ENCODE data around the gene TTC38.

- no peak for TF ChIP-seq CTCF (conservative IDR thresholded peaks at IDR 0.05; ENCODE audit: low read length)
- TF ChIP-seq EZH2phosphoT487 (IDR thresholded peaks at IDR 0.05; ENCODE audit: borderline replicate concordance): no peak
These were observed 61.0 kb downstream of the TTC38 start for GRCh38 chr22:46328797-46329196.
